Fibroblast of villous mesenchyme (primary cell): ENCODE measurements around the gene KDM6B. TPM values are rescaled to one million over a fixed set of nuclear protein-coding genes. Genes with fewer than 3 reads are reported as not detected.

ENCODE experiments used
- DNase-seq: peaks from one replicate; pipeline ENCODE4 v3.0.0-alpha.2; 2010; ENCODE audit warnings: low read depth
- H3K4me3 ChIP-seq: 2 replicates; pipeline ENCODE4 v1.5.1; 2011; ENCODE audit warnings: low read depth, mild to moderate bottlenecking, low read length
- total RNA-seq: library from RNA; depleted of rRNA; stranded (reverse); fragments of >200 nt; gene quantifications from 2 replicates; pipeline ENCODE4 v1.2.3, GENCODE V29; 2012
- TF ChIP-seq, protein P1 (sequence below): IDR thresholded peaks from 2 replicates; pipeline ENCODE4 v1.5.1; 2012; ENCODE audit warnings: low read depth, mild to moderate bottlenecking, low read length; ENCODE audit not compliant: insufficient read depth

The KDM6B gene
- total RNA-seq, 1 donor = 3.0 TPM

DNA sequence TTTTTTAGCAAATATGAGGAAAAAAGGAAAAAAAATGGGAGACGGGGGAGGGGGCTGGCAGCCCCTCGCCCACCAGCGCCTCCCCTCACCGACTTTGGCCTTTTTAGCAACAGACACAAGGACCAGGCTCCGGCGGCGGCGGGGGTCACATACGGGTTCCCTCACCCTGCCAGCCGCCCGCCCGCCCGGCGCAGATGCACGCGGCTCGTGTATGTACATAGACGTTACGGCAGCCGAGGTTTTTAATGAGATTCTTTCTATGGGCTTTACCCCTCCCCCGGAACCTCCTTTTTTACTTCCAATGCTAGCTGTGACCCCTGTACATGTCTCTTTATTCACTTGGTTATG is 19.6 kb downstream of the KDM6B start:
- DNase-seq = no peak
- H3K4me3 ChIP-seq = no peak overlapping the region
- TF ChIP-seq, protein P1, sequence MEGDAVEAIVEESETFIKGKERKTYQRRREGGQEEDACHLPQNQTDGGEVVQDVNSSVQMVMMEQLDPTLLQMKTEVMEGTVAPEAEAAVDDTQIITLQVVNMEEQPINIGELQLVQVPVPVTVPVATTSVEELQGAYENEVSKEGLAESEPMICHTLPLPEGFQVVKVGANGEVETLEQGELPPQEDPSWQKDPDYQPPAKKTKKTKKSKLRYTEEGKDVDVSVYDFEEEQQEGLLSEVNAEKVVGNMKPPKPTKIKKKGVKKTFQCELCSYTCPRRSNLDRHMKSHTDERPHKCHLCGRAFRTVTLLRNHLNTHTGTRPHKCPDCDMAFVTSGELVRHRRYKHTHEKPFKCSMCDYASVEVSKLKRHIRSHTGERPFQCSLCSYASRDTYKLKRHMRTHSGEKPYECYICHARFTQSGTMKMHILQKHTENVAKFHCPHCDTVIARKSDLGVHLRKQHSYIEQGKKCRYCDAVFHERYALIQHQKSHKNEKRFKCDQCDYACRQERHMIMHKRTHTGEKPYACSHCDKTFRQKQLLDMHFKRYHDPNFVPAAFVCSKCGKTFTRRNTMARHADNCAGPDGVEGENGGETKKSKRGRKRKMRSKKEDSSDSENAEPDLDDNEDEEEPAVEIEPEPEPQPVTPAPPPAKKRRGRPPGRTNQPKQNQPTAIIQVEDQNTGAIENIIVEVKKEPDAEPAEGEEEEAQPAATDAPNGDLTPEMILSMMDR = no peak

DNA sequence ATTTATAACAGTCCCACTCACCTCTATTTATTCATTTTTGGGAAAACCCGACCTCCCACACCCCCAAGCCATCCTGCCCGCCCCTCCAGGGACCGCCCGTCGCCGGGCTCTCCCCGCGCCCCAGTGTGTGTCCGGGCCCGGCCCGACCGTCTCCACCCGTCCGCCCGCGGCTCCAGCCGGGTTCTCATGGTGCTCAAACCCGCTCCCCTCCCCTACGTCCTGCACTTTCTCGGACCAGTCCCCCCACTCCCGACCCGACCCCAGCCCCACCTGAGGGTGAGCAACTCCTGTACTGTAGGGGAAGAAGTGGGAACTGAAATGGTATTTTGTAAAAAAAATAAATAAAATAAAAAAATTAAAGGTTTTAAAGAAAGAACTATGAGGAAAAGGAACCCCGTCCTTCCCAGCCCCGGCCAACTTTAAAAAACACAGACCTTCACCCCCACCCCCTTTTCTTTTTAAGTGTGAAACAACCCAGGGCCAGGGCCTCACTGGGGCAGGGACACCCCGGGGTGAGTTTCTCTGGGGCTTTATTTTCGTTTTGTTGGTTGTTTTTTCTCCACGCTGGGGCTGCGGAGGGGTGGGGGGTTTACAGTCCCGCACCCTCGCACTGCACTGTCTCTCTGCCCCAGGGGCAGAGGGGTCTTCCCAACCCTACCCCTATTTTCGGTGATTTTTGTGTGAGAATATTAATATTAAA is 20.2 kb downstream of the KDM6B start:
- peak overlapping the region; percentile 82 for H3K4me3 ChIP-seq
- DNase-seq = no peak
- TF ChIP-seq, protein P1 = no peak

DNA sequence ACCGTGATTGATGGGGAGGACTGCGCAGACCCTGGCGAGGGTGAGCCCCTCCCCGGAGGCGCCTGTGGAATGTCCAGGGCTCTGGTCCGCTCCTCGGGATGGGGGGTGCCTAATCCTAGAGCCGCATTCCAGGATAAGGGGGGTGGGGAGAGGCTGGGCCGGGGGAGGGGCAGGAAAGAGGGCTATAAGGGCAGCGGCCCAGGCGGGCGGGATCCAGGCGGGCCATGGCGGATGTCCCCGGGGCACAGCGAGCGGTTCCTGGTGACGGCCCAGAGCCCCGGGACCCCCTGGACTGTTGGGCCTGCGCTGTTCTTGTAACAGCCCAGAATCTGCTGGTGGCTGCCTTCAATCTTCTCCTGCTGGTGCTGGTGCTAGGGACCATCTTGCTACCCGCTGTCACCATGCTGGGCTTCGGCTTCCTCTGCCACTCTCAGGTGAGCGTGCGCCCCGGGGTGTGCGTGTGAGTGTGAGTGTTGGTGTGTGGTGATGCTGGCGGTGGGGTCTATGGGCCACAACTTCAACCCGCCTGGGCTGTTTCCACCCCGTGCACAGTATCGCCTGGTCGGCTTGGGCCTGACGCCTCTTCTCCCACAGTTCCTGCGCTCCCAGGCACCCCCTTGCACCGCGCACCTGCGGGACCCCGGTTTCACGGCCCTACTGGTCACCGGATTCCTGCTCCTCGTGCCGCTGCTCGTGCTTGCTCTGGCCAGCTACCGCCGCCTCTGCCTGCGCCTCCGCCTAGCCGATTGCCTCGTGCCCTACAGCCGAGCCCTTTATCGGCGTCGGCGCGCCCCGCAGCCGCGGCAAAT is 21.0 kb downstream of the KDM6B start, which contains the start of gene TMEM88:
Gene TMEM88 (plus strand): TSS at position 216 of the 809 bp plus-strand sequence. CDS start 9 bp downstream, at position 225.
- peak within 1 kb of the TSS; percentile 82 for H3K4me3 ChIP-seq
- no peak for DNase-seq
- TF ChIP-seq, protein P1 = no peak

DNA sequence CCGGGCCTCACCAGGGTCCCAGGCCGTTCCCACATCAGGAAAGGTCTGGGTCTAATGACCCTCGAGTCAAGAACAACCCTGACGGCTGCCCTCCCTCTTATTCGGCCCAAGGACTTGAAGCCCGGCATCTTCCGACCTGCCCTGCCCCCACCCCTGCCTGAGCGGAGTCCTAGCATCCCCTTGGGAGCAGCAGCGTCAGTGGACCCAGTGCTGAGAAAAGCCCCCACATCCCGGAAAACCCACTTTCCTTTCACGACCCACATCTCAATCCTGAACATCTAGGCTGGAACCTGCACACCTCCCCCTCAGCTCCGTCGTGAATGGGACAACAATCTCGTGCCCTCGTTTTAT is 21.6 kb downstream of the KDM6B start:
- TF ChIP-seq, protein P1 = no peak
- no peak for DNase-seq
- peak overlapping the region; percentile 82 for H3K4me3 ChIP-seq

DNA sequence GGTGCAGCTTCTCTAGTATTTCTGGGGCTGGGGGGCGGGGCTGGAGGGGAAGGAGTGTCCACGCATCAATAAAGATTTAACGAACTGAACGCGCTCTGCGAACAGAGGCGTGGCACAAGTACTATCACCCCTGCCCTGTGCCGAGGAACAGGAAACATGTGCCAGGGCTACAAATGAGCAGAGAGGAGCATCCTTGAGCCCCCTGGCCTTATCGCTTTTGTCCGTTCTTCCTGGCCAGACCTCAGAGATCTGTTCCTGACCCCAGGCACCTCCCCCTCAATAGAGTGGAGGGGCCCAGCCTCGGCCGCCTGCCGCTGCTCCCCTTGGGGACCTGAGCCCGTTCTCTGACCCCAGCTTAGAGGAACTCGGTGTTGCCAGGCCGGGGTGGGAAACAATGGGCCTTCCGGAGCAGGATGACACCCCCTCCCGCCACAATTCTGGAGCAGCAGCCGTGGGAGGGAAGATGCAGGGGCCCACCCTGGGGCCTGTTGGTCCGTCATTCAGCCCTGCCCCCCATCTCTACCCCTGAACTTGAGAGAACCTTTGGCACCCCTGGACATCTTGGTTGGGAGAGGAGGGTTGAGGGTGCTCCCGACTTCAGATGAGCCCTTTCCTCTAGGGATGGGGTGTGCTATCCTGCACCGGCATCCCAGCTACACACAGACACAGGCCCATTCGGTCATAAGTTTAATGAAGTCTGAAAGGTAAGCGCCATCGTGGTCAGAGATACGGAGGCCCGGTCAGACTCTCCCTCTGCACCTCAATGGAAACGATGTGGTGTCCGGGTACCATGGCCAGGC is 22.2 kb downstream of the KDM6B start:
- TF ChIP-seq, protein P1 = no peak
- peak overlapping the region; percentile 82 for H3K4me3 ChIP-seq
- DNase-seq = peak; percentile 54

DNA sequence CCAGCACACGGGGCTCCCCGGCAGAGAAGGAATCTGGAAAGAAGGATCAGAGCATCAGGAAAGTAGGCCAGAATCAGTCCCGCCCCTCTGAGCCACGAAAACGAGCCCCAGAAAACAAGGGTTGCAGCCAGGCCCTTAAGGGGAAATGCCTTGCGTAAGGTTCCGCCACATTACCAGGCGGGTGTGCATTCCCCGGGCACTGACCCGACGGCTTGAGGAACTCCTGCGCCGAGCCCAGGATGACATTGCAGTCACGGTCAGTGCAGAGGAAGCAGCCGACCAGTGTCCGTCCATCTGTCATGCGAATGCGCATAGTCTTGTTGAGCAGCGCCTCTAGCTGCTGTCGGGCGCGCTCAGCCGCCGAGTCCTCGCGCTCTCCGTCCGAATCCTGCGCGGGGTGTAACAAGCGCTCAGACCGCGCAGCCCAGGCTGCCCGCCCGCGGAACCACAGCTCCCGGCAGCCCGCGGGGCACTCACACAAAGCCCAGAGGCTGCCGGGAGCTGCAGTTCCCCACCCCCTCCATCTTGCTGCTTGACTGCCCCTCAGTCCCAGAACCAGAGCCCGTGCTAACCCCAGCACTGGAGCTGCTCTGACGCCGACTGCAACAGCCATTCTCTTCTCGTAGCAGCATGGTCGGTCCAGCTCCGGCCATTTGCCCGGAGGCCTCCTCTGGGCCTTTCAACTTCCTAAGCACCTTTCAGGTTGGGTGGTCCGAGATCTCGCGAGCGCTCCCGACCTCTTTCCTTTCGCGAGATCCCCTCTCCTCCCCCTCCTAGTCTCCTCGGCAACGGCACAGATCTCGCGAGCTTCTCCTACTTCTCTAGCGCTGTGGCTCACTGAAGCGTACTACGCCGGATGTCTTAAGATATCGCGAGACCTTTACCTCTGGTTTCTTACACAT is 23.0 kb downstream of the KDM6B start, which contains the start of gene NAA38:
Gene NAA38 (minus strand): TSS at position 749 of the 902 bp plus-strand sequence. CDS start 96 bp downstream, at position 653.
- H3K4me3 ChIP-seq = peak within 1 kb of the TSS; percentile 82
- TF ChIP-seq, protein P1 = peak; percentile 32
- peak; percentile 100 for DNase-seq
